ENCODE measurements around the gene PELI2. TPM values are rescaled to one million over a fixed set of nuclear protein-coding genes. Genes with fewer than 3 reads are reported as not detected.

The PELI2 gene
- total RNA-seq, 2 donors from 2014 or later = 22.2 to 28.3 TPM

DNA sequence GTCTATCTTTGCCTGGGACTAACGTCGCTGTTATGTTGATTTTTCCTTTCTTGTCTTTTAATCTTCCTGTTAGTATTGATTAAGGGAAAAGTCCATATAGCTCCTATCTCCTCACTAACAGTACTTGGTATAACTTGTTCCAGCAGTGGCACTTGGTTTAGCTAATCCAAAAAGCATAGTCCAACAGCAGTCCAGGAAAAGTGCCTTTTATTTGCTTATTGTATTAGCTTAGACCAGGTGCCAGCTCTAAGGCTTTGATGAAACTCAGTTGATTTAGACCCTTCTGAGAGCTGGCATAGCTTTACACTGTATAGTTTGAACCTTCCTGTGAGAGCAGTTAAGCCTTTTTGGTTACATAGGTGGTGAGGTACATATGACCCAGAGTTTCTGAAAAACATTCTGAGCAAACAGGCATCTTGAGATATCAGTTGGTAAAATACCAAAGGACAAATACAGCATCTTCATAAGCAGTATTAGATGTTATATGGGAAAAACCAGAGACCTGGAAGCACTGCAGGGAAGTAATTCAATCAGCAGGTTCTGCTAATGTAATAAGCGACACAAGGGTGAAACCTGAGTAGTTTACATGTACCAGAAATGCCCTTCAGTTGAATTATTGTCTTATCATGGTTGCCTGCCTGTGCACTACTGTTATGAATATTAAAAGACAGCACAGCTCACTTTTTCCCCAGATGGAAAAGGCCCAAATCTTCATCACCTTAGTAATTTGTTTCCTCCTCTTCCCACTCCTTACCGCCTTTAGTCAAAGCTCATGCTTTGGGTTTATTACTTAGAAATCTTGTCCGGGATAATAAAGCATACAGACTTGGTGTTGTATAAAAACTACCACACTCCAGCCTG is 13.0 kb downstream of the PELI2 start:
- H3K4me1 ChIP-seq (ENCODE audit: control insufficient read depth in 1 of 2, low read depth in 2 of 2) = peaks cover 20 to 33% of the 10 kb centered on the region in 2 donors
- DNase-seq (ENCODE audit: low spot score) (no peak), ATAC-seq (ENCODE audit: insufficient number of reproducible peaks, low FRiP score, low read depth) (no peak)
- H3K36me3 ChIP-seq = no peaks in the 10 kb centered on the region
- H3K27ac ChIP-seq = no peak overlapping the region
- no peaks in the 10 kb centered on the region for H3K9me3 ChIP-seq
- H3K4me3 ChIP-seq = no peak overlapping the region
- TF ChIP-seq, protein P1, sequence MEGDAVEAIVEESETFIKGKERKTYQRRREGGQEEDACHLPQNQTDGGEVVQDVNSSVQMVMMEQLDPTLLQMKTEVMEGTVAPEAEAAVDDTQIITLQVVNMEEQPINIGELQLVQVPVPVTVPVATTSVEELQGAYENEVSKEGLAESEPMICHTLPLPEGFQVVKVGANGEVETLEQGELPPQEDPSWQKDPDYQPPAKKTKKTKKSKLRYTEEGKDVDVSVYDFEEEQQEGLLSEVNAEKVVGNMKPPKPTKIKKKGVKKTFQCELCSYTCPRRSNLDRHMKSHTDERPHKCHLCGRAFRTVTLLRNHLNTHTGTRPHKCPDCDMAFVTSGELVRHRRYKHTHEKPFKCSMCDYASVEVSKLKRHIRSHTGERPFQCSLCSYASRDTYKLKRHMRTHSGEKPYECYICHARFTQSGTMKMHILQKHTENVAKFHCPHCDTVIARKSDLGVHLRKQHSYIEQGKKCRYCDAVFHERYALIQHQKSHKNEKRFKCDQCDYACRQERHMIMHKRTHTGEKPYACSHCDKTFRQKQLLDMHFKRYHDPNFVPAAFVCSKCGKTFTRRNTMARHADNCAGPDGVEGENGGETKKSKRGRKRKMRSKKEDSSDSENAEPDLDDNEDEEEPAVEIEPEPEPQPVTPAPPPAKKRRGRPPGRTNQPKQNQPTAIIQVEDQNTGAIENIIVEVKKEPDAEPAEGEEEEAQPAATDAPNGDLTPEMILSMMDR (IDR thresholded peaks at IDR 0.05) = no peak
- H3K27me3 ChIP-seq (replicated peaks; ENCODE audit: insufficient read depth) = no peaks in the 10 kb centered on the region

DNA sequence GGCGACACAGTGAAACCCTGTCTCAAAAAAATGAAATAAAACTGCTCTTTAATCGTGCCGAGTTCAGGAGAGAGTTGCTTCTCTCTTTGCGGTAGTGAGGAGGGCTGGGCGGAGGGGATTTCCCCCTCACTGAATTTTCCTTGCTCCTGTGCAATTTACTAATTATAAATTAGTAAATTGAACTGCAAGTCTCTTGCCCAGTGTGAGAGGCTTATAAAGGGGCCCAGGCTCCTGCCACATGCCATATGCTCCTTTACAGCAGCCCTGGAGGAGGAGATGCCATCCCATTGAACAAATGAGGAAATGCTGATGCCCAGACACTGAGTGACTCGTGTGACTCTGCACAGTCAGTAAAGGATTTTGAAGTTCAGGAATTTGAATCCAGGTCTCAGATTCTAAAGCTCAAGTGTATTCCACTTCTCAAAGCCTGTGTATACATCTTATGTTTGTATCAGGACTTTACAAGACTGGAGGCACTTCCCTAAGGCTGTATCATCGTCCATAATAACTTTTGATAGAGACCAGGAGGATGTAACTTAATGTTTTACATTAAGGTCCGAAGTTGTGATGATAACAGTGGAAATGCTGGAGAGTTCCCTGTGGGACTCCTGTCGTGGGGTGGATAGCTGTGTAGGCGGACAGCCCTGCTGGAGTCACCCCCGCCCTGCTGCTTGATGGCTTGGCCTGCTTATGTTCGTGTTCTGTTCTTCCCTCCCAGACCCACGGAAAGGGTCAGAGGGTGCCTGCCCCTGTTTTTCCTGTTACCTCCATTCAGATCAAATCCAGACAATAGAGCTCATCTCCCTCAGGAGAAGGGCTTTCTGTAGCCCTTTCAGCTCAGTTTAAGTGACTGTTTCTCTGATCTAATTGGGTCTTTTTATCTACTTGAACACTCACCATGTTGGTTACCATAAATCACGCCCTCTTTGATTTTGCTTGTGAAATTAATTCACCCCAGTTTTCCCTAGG is 13.9 kb downstream of the PELI2 start:
- Histone ChIP-seq H3K27me3 (replicated peaks; ENCODE audit: insufficient read depth) (no peaks in the 10 kb centered on the region), H3K4me3 (no peak overlapping the region), H3K4me1 (ENCODE audit: control insufficient read depth in 1 of 2, low read depth in 2 of 2) (peaks cover 25 to 42% of the 10 kb centered on the region in 2 donors), H3K36me3 (no peaks in the 10 kb centered on the region), H3K9me3 (no peaks in the 10 kb centered on the region), H3K27ac (no peak overlapping the region)
- TF ChIP-seq, protein P1 (IDR thresholded peaks at IDR 0.05) = no peak
- ATAC-seq (ENCODE audit: insufficient number of reproducible peaks, low FRiP score, low read depth) (no peak), DNase-seq (ENCODE audit: low spot score) (no peak)

DNA sequence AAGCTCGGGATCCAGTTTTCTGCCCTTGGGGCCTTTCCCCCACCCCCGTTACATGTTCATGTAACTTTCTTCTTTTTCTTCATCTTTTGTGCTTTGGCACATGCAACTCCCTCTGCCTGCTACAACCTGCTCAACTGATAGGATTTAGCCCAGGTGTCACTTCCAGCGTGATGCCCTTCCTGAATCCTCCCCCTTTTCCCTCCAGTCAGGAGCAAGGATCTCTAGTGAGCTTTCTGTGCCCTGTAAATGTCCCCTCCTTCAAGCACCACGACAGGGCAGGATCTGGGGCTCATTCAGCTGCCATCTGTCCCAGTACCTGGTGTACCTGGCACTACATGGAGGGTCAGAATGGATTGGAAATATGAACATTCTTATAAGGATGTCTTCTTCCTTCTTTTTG is 15.3 kb downstream of the PELI2 start:
- Histone ChIP-seq H3K27ac (no peak overlapping the region), H3K9me3 (no peaks in the 10 kb centered on the region), H3K4me3 (no peak overlapping the region), H3K36me3 (no peaks in the 10 kb centered on the region), H3K27me3 (replicated peaks; ENCODE audit: insufficient read depth) (no peaks in the 10 kb centered on the region), H3K4me1 (ENCODE audit: control insufficient read depth in 1 of 2, low read depth in 2 of 2) (peaks cover 27 to 43% of the 10 kb centered on the region in 2 donors)
- TF ChIP-seq, protein P1 (IDR thresholded peaks at IDR 0.05) = no peak
- DNase-seq (ENCODE audit: low spot score) (no peak), ATAC-seq (ENCODE audit: insufficient number of reproducible peaks, low FRiP score, low read depth) (no peak)

GRCh38 chr14:56135001-56135400 is 16.8 kb downstream of the PELI2 start:
- ATAC-seq (ENCODE audit: insufficient number of reproducible peaks, low FRiP score, low read depth) = peak; percentile 20

More at GRCh38 chr14:56135001-56135400, 16.8 kb downstream of the PELI2 start:
- H3K9me3 ChIP-seq = no peaks in the 10 kb centered on the region
- H3K36me3 ChIP-seq = no peaks in the 10 kb centered on the region
- H3K4me1 ChIP-seq (ENCODE audit: control insufficient read depth in 1 of 2, low read depth in 2 of 2) = peaks cover 20 to 33% of the 10 kb centered on the region in 2 donors
- no peak overlapping the region for H3K4me3 ChIP-seq
- DNase-seq (ENCODE audit: low spot score) = no peak
- H3K27me3 ChIP-seq (replicated peaks; ENCODE audit: insufficient read depth) = no peaks in the 10 kb centered on the region
- TF ChIP-seq, protein P1 (IDR thresholded peaks at IDR 0.05) = no peak
- no peak overlapping the region for H3K27ac ChIP-seq

All from thoracic aorta (tissue), 2 donors.